Measurements from ENCODE around the gene PLB1. TPM values are rescaled to one million over a fixed set of nuclear protein-coding genes. Genes with fewer than 3 reads are reported as not detected.
A peak's percentile ranks its signal among the peaks of the same experiment; 100 is the strongest.

The PLB1 gene
- total and polyA plus RNA-seq, 8 donors: 0.45 to 18.8 (median 3.4) TPM

DNA sequence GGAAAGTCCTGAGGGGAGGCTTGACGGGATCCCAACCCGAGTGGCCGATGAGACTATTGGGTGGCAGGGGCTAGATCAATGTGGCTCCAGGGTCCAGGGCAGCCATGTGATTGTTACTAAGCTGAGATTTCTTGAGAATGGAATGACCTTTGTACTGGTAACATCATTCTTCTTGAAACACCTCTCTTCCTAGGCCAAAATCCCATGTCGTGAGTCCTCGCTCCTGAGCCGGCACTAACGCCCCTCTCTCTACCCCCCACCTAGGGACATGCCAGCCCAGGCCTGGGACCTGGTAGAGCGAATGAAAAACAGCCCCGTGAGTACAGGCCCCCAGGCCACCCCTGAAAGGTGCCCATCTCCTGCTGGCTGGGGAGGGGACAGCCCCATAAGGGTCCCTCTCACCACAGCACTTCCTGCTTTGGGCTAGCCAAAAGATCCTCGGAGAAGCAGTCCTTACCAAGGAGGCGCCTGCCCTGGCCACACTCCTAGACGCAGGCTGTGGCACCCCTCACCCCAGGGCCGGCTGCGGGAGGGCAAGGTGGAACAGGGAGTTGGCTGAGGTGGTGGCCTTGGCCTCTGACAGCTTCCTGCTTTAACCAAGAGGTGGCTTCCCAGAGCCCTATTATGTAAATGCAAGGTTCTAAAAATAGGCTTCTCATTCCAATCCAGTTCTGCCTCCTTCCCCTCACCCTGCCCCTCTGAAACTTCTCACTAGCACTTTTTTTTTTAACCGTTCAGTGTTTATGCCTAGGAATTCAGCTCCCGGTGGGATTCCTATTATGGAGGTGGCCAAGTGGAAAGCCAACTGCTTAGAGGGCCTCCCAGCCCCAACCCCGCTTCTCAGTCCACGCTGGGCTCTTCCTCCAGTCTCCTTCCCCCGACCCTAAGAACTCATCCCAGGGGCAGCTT is 129.2 kb downstream of the PLB1 start:
- Histone ChIP-seq H3K27ac (peak overlapping the region; percentile 69 to 97 (median 94)), H3K4me3 (no peak overlapping the region), H3K9me3 (no peaks in the 10 kb centered on the region), H3K36me3 (no peaks in the 10 kb centered on the region), H3K4me1 (peaks cover 46 to 93% (median 73%) of the 10 kb centered on the region in 4 donors), H3K27me3 (no peaks in the 10 kb centered on the region)
- intact Hi-C loops (cut with DNase I; ENCODE audit: low total_unique reads): no loop called here
- peak; percentile 89 to 92 for DNase-seq
- 37 to 45% (median 38%) methylated on average over 19 of the region's 19 CpGs for WGBS, 5 donors
- TF ChIP-seq POLR2AphosphoS5 (IDR thresholded peaks at IDR 0.05) (peak; percentile 67 to 83 (median 79)), EP300 (IDR thresholded peaks at IDR 0.05) (peak; percentile 63), POLR2A (IDR thresholded peaks at IDR 0.05) (peak in 1 of 4 donors; percentile 16)
- TF ChIP-seq, protein P1, sequence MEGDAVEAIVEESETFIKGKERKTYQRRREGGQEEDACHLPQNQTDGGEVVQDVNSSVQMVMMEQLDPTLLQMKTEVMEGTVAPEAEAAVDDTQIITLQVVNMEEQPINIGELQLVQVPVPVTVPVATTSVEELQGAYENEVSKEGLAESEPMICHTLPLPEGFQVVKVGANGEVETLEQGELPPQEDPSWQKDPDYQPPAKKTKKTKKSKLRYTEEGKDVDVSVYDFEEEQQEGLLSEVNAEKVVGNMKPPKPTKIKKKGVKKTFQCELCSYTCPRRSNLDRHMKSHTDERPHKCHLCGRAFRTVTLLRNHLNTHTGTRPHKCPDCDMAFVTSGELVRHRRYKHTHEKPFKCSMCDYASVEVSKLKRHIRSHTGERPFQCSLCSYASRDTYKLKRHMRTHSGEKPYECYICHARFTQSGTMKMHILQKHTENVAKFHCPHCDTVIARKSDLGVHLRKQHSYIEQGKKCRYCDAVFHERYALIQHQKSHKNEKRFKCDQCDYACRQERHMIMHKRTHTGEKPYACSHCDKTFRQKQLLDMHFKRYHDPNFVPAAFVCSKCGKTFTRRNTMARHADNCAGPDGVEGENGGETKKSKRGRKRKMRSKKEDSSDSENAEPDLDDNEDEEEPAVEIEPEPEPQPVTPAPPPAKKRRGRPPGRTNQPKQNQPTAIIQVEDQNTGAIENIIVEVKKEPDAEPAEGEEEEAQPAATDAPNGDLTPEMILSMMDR (IDR thresholded peaks at IDR 0.05): no peak

DNA sequence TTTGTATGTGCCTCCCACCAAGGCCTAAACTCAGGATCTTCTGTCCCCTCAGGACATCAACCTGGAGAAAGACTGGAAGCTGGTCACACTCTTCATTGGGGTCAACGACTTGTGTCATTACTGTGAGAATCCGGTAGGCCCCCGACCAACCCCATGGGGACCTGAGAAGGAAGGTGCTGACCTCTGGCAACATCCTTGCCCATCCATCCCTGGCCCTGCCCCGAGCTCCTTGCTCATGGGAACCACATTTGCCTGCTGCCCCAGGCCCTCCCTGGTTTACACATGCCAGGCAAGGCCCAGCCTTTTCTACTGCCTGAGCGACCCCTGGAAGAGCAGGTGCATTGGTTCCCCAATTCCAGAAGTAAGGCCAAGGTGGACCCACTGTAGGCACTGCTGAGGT is 130.5 kb downstream of the PLB1 start:
- Histone ChIP-seq H3K27ac (peak overlapping the region; percentile 55 to 97 (median 94)), H3K4me1 (peaks cover 32 to 79% (median 60%) of the 10 kb centered on the region in 4 donors), H3K9me3 (no peaks in the 10 kb centered on the region), H3K27me3 (no peaks in the 10 kb centered on the region), H3K36me3 (no peaks in the 10 kb centered on the region), H3K4me3 (no peak overlapping the region)
- WGBS, 5 donors: 89 to 100% (median 97%) methylated on average over 4 to 5 of the region's 5 CpGs
- TF ChIP-seq POLR2A (IDR thresholded peaks at IDR 0.05): no peak
- TF ChIP-seq POLR2AphosphoS5 (IDR thresholded peaks at IDR 0.05): no peak
- intact Hi-C loops (cut with DNase I; ENCODE audit: low total_unique reads): no loop called here
- no peak for DNase-seq

DNA sequence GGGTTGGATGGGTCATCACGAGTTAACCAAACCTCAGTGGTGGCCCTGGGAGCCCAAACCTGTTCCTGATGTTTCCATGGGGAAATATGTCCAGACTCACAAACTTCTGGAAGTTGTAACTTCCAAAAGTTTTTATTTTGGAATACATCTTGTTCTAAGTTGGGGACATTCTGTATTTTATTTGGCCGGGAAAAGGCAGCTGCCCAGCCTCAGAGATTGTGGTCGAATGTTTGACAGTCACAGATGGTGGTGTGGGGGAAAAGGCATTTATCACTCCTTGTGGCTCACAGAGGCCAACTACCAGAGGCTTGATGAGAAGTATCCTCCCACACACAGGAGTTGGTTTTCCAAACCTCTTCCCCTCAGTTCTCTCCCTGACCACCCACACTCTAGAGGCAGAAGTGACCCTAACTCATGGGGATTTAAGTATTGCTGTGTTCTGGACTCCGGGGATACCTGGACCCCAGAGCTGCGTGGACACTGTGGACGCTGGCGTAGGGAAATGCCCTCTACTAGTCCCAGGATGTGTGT is 131.1 kb downstream of the PLB1 start:
- intact Hi-C loops (cut with DNase I; ENCODE audit: low total_unique reads): no loop called here
- Histone ChIP-seq H3K4me1 (peaks cover 27 to 74% (median 54%) of the 10 kb centered on the region in 4 donors), H3K27ac (peak overlapping the region; percentile 55 to 97 (median 94)), H3K36me3 (no peaks in the 10 kb centered on the region), H3K9me3 (no peaks in the 10 kb centered on the region), H3K4me3 (no peak overlapping the region), H3K27me3 (no peaks in the 10 kb centered on the region)
- 62 to 87% (median 76%) methylated on average over 6 to 7 of the region's 7 CpGs for WGBS, 5 donors
- DNase-seq: no peak
- TF ChIP-seq EP300 (IDR thresholded peaks at IDR 0.05): peak; percentile 98
- TF ChIP-seq, protein P1 (IDR thresholded peaks at IDR 0.05): no peak
- peak; percentile 79 to 92 (median 88) for TF ChIP-seq POLR2AphosphoS5 (IDR thresholded peaks at IDR 0.05)

DNA sequence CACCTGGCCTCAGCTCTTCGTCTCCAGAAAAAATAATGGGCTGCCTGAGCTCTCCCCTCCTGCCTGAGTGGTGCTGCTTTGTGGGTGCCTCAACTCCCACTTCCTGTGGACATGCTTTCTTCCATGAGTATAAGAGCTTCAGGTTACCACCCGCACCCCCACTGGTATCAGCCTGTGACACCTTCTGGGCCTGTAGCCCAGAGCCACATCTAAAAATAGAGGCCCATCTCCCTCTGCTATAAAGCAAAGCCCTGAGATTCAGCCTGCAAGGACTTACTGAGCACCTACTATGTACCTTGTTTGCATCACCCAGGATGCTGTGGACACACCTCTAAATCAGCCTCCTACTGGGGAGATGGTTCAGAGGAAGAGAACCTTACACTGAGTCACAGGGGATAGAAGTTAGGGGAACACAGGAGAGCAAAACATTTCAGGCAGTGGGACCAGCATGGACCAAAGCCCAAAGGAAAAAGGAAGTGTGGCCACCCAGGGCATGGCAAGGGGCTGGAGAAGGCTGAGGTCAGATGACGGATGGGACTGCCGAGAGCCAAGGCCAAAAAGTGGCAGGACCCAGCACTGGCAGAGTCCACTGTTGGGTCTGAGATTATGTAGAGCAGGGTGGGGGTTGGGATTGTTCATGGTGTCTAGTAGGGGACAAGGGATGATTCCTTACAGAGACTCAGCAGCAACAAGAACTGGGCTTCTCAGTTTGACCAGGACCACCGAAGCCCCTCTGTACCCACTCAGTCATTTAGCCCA is 132.0 kb downstream of the PLB1 start:
- WGBS, 5 donors: 75 to 95% (median 84%) methylated on average over 5 of the region's 5 CpGs
- Histone ChIP-seq H3K27ac (peak overlapping the region in 4 of 5 donors; percentile 93 to 97 (median 94)), H3K9me3 (no peaks in the 10 kb centered on the region), H3K4me3 (no peak overlapping the region), H3K36me3 (no peaks in the 10 kb centered on the region), H3K27me3 (no peaks in the 10 kb centered on the region), H3K4me1 (peaks cover 22 to 64% (median 48%) of the 10 kb centered on the region in 4 donors)
- DNase-seq: no peak
- TF ChIP-seq POLR2AphosphoS5 (IDR thresholded peaks at IDR 0.05) (no peak), POLR2A (IDR thresholded peaks at IDR 0.05) (no peak), EP300 (IDR thresholded peaks at IDR 0.05) (no peak)
- TF ChIP-seq, protein P1 (IDR thresholded peaks at IDR 0.05): no peak
- intact Hi-C loops (cut with DNase I; ENCODE audit: low total_unique reads): no loop called here

All from stomach (tissue), 9 donors.